ENCODE data around the gene TTBK1. TPM values are rescaled to one million over a fixed set of nuclear protein-coding genes. Genes with fewer than 3 reads are reported as not detected.

The TTBK1 gene
- total RNA-seq, 1 experiment from 2014 or later = not detected

GRCh38 chr6:43204271-43205105 lies 38.8 kb upstream of the TTBK1 start:
- H3K4me1 Mint-ChIP-seq (ENCODE audit: insufficient read depth, unreplicated experiment) = no peaks in the 10 kb centered on the region
- intact Hi-C loops (cut with micrococcal nuclease) = no loop called here
- DNase-seq (ENCODE audit: unreplicated experiment) = no peak
- no peak overlapping the region for H3K4me3 Mint-ChIP-seq (ENCODE audit: unreplicated experiment)
- no peak for TF ChIP-seq CTCF (IDR thresholded peaks at IDR 0.05; ENCODE audit: unreplicated experiment)
- BruUV-seq (replicated peaks) = no TSS peak
- peaks cover 31% of the 10 kb centered on the region for H3K36me3 Mint-ChIP-seq (ENCODE audit: insufficient read depth, unreplicated experiment)
- H3K27me3 Mint-ChIP-seq (ENCODE audit: insufficient read depth, unreplicated experiment) = no peaks in the 10 kb centered on the region
- CTCF ChIA-PET = interaction anchor here (1.1 kb wide), 1 partner anchor 24 kb away, joined by 4 read pairs; the partner anchor contains the start of gene DNPH1
- no peak overlapping the region for H3K27ac Mint-ChIP-seq (ENCODE audit: low read depth, unreplicated experiment)
- no peaks in the 10 kb centered on the region for H3K9me3 Mint-ChIP-seq (ENCODE audit: unreplicated experiment)
- POLR2A ChIA-PET = interaction anchor here (0.6 kb wide), 1 partner anchor 86 kb away, joined by 3 read pairs; no protein-coding TSS in a partner anchor

- POLR2A ChIA-PET = no interaction called here
- intact Hi-C loops (cut with micrococcal nuclease) = no loop called here
These were observed 37.4 kb upstream of the TTBK1 start for GRCh38 chr6:43205849-43206248.

GRCh38 chr6:43207286-43207685 lies 36.0 kb upstream of the TTBK1 start:
- no peaks in the 10 kb centered on the region for H3K9me3 Mint-ChIP-seq (ENCODE audit: unreplicated experiment)
- H3K36me3 Mint-ChIP-seq (ENCODE audit: insufficient read depth, unreplicated experiment) = peaks cover 27% of the 10 kb centered on the region
- no peak for DNase-seq (ENCODE audit: unreplicated experiment)
- no TSS peak for BruUV-seq (replicated peaks)
- no peaks in the 10 kb centered on the region for H3K4me1 Mint-ChIP-seq (ENCODE audit: insufficient read depth, unreplicated experiment)
- intact Hi-C loops (cut with micrococcal nuclease) = no loop called here
- CTCF ChIA-PET = no interaction called here
- H3K27ac Mint-ChIP-seq (ENCODE audit: low read depth, unreplicated experiment) = no peak overlapping the region
- no peak overlapping the region for H3K4me3 Mint-ChIP-seq (ENCODE audit: unreplicated experiment)
- no peaks in the 10 kb centered on the region for H3K27me3 Mint-ChIP-seq (ENCODE audit: insufficient read depth, unreplicated experiment)
- no peak for TF ChIP-seq CTCF (IDR thresholded peaks at IDR 0.05; ENCODE audit: unreplicated experiment)
- POLR2A ChIA-PET = no interaction called here

More at GRCh38 chr6:43205849-43206248, 37.4 kb upstream of the TTBK1 start:
- Mint-ChIP-seq H3K36me3 (ENCODE audit: insufficient read depth, unreplicated experiment) (peaks cover 30% of the 10 kb centered on the region), H3K9me3 (ENCODE audit: unreplicated experiment) (no peaks in the 10 kb centered on the region), H3K27ac (ENCODE audit: low read depth, unreplicated experiment) (no peak overlapping the region), H3K27me3 (ENCODE audit: insufficient read depth, unreplicated experiment) (no peaks in the 10 kb centered on the region), H3K4me3 (ENCODE audit: unreplicated experiment) (no peak overlapping the region), H3K4me1 (ENCODE audit: insufficient read depth, unreplicated experiment) (no peaks in the 10 kb centered on the region)
- CTCF ChIA-PET = interaction anchor here (1.0 to 1.1 kb wide), 2 partner anchors 12 to 23 kb away, joined by 3 to 5 read pairs; partner anchors contain the start of gene DNPH1
- DNase-seq (ENCODE audit: unreplicated experiment) = no peak
- no TSS peak for BruUV-seq (replicated peaks)
- no peak for TF ChIP-seq CTCF (IDR thresholded peaks at IDR 0.05; ENCODE audit: unreplicated experiment)

- ChIA-PET POLR2A (interaction anchor here (1.3 kb wide), 1 partner anchor 7 kb away, joined by 3 read pairs; no protein-coding TSS in a partner anchor), CTCF (interaction anchor here (1.6 kb wide), 1 partner anchor 12 kb away, joined by 3 read pairs; no protein-coding TSS in a partner anchor)
- Mint-ChIP-seq H3K4me3 (ENCODE audit: unreplicated experiment) (no peak overlapping the region), H3K4me1 (ENCODE audit: insufficient read depth, unreplicated experiment) (no peaks in the 10 kb centered on the region), H3K36me3 (ENCODE audit: insufficient read depth, unreplicated experiment) (peaks cover 24% of the 10 kb centered on the region), H3K9me3 (ENCODE audit: unreplicated experiment) (no peaks in the 10 kb centered on the region), H3K27me3 (ENCODE audit: insufficient read depth, unreplicated experiment) (no peaks in the 10 kb centered on the region), H3K27ac (ENCODE audit: low read depth, unreplicated experiment) (no peak overlapping the region)
- no peak for TF ChIP-seq CTCF (IDR thresholded peaks at IDR 0.05; ENCODE audit: unreplicated experiment)
- BruUV-seq (replicated peaks) = no TSS peak
- DNase-seq (ENCODE audit: unreplicated experiment) = no peak
- intact Hi-C loops (cut with micrococcal nuclease) = no loop called here
These were observed 31.3 kb upstream of the TTBK1 start for GRCh38 chr6:43211955-43212354.
